Measurements from ENCODE around the gene DENND1C. TPM values are rescaled to one million over a fixed set of nuclear protein-coding genes. Genes with fewer than 3 reads are reported as not detected.

The DENND1C gene
- total RNA-seq, 1 donor from 2014 or later, result 15.1 TPM

- ATAC-seq (no peak), DNase-seq (no peak)
- no peaks in the 10 kb centered on the region for H3K36me3 ChIP-seq
- intact Hi-C loops (cut with DNase I), result no loop called here
- H3K4me1 ChIP-seq, result peaks cover 11% of the 10 kb centered on the region
- peaks cover 32% of the 10 kb centered on the region for H3K27me3 ChIP-seq (ENCODE audit: low read depth)
- H3K9me3 ChIP-seq, result no peaks in the 10 kb centered on the region
- H3K4me3 ChIP-seq, result no peak overlapping the region
- no peak for TF ChIP-seq CTCF (IDR thresholded peaks at IDR 0.05)
- H3K27ac ChIP-seq, result no peak overlapping the region
Observed at GRCh38 chr19:6500837-6501739, 19.5 kb upstream of the DENND1C start.

GRCh38 chr19:6499052-6499790, 17.6 kb upstream of the DENND1C start:
- intact Hi-C loops (cut with DNase I), result no loop called here
- peaks cover 11% of the 10 kb centered on the region for H3K4me1 ChIP-seq
- no peaks in the 10 kb centered on the region for H3K9me3 ChIP-seq
- H3K36me3 ChIP-seq, result no peaks in the 10 kb centered on the region
- H3K27me3 ChIP-seq (ENCODE audit: low read depth), result peaks cover 32% of the 10 kb centered on the region
- no peak overlapping the region for H3K27ac ChIP-seq
- no peak for ATAC-seq
- DNase-seq, result no peak
- no peak overlapping the region for H3K4me3 ChIP-seq
- no peak for TF ChIP-seq CTCF (IDR thresholded peaks at IDR 0.05)

- ATAC-seq, result peak; percentile 28 to 36
- TF ChIP-seq CTCF (IDR thresholded peaks at IDR 0.05), result no peak
- intact Hi-C loops (cut with DNase I), result no loop called here
Observed at GRCh38 chr19:6498294-6499036, 16.9 kb upstream of the DENND1C start.

GRCh38 chr19:6495947-6496346, 14.4 kb upstream of the DENND1C start:
- H3K27me3 ChIP-seq (ENCODE audit: low read depth), result peaks cover 4% of the 10 kb centered on the region
- TF ChIP-seq CTCF (IDR thresholded peaks at IDR 0.05), result no peak
- no peaks in the 10 kb centered on the region for H3K4me1 ChIP-seq
- DNase-seq, result no peak
- ATAC-seq, result peak in 1 of 2 donors; percentile 56
- H3K27ac ChIP-seq, result no peak overlapping the region
- H3K36me3 ChIP-seq, result no peaks in the 10 kb centered on the region
- H3K4me3 ChIP-seq, result no peak overlapping the region
- H3K9me3 ChIP-seq, result no peaks in the 10 kb centered on the region
- intact Hi-C loops (cut with DNase I), result no loop called here

More at GRCh38 chr19:6498294-6499036, 16.9 kb upstream of the DENND1C start:
- Histone ChIP-seq H3K9me3 (no peaks in the 10 kb centered on the region), H3K27ac (no peak overlapping the region), H3K36me3 (no peaks in the 10 kb centered on the region), H3K4me3 (no peak overlapping the region), H3K27me3 (ENCODE audit: low read depth) (peaks cover 29% of the 10 kb centered on the region), H3K4me1 (peaks cover 11% of the 10 kb centered on the region)
- DNase-seq, result no peak

GRCh38 chr19:6494438-6495036, 12.9 kb upstream of the DENND1C start:
- no peaks in the 10 kb centered on the region for H3K27me3 ChIP-seq (ENCODE audit: low read depth)
- intact Hi-C loops (cut with DNase I), result no loop called here
- no peak for ATAC-seq

More at GRCh38 chr19:6494438-6495036, 12.9 kb upstream of the DENND1C start:
- no peaks in the 10 kb centered on the region for H3K4me1 ChIP-seq
- no peak for TF ChIP-seq CTCF (IDR thresholded peaks at IDR 0.05)
- no peak overlapping the region for H3K27ac ChIP-seq
- no peaks in the 10 kb centered on the region for H3K36me3 ChIP-seq
- no peak for DNase-seq
- no peak overlapping the region for H3K4me3 ChIP-seq
- H3K9me3 ChIP-seq, result no peaks in the 10 kb centered on the region
